ENCODE measurements around the gene C8G. TPM values are rescaled to one million over a fixed set of nuclear protein-coding genes. Genes with fewer than 3 reads are reported as not detected.

C8G gene
- polyA plus RNA-seq, 1 donor from 2014 or later: not detected

GRCh38 chr9:136952321-136952850 lies 7.3 kb downstream of the C8G start:
- Histone ChIP-seq H3K4me2 (ENCODE audit: low read length) (no peak overlapping the region), H3K27me3 (ENCODE audit: insufficient read depth, low read depth, low read length) (no peaks in the 10 kb centered on the region), H3K79me2 (replicated peaks; ENCODE audit: insufficient read depth, low read length) (no peaks in the 10 kb centered on the region), H3K27ac (ENCODE audit: low read length) (no peak overlapping the region), H3F3A (ENCODE audit: insufficient read depth, low read length, poor library complexity, severe bottlenecking) (no peaks in the 10 kb centered on the region), H3K9ac (ENCODE audit: low read length) (no peak overlapping the region), H4K20me1 (ENCODE audit: insufficient read depth) (no peaks in the 10 kb centered on the region), H3K36me3 (ENCODE audit: insufficient read depth, low read length) (no peaks in the 10 kb centered on the region), H2AFZ (ENCODE audit: low read depth, low read length) (no peak overlapping the region), H3K4me3 (ENCODE audit: low read length) (no peak overlapping the region), H3K9me2 (ENCODE audit: insufficient read depth, low read length) (no peaks in the 10 kb centered on the region), H3K9me3 (ENCODE audit: low read length) (no peaks in the 10 kb centered on the region)
- TF ChIP-seq EZH2 (IDR thresholded peaks at IDR 0.05; ENCODE audit: borderline replicate concordance, insufficient read depth, low read length, poor library complexity, severe bottlenecking): no peak
- no peak for TF ChIP-seq MXI1 (conservative IDR thresholded peaks at IDR 0.05; ENCODE audit: poor library complexity, severe bottlenecking)
- TF ChIP-seq CTCF (IDR thresholded peaks at IDR 0.05; ENCODE audit: poor library complexity, severe bottlenecking): no peak
- TF ChIP-seq TAF1 (IDR thresholded peaks at IDR 0.05; ENCODE audit: low read depth): no peak
- no peak for TF ChIP-seq EP300 (conservative IDR thresholded peaks at IDR 0.05; ENCODE audit: poor library complexity, severe bottlenecking)
- no peak for TF ChIP-seq REST (IDR thresholded peaks at IDR 0.05; ENCODE audit: borderline replicate concordance)
- no peak for TF ChIP-seq POLR2AphosphoS5 (IDR thresholded peaks at IDR 0.05)
- no peak for TF ChIP-seq RAD21 (conservative IDR thresholded peaks at IDR 0.05)
- TF ChIP-seq SMC3 (conservative IDR thresholded peaks at IDR 0.05; ENCODE audit: poor library complexity): no peak

- no peak overlapping the region for H2AFZ ChIP-seq (ENCODE audit: low read depth, low read length)
- H3K9me3 ChIP-seq (ENCODE audit: low read length): no peaks in the 10 kb centered on the region
- H3K27me3 ChIP-seq (ENCODE audit: insufficient read depth, low read depth, low read length): no peaks in the 10 kb centered on the region
- H3K36me3 ChIP-seq (ENCODE audit: insufficient read depth, low read length): no peaks in the 10 kb centered on the region
- H3K9me2 ChIP-seq (ENCODE audit: insufficient read depth, low read length): no peaks in the 10 kb centered on the region
- H3K4me2 ChIP-seq (ENCODE audit: low read length): no peak overlapping the region
- H3K79me2 ChIP-seq (replicated peaks; ENCODE audit: insufficient read depth, low read length): no peaks in the 10 kb centered on the region
- no peak overlapping the region for H3K9ac ChIP-seq (ENCODE audit: low read length)
- no peak for TF ChIP-seq CTCF (IDR thresholded peaks at IDR 0.05; ENCODE audit: poor library complexity, severe bottlenecking)
- TF ChIP-seq POLR2AphosphoS5 (IDR thresholded peaks at IDR 0.05): no peak
- no peak for TF ChIP-seq EP300 (conservative IDR thresholded peaks at IDR 0.05; ENCODE audit: poor library complexity, severe bottlenecking)
- no peak for TF ChIP-seq SMC3 (conservative IDR thresholded peaks at IDR 0.05; ENCODE audit: poor library complexity)
- TF ChIP-seq REST (IDR thresholded peaks at IDR 0.05; ENCODE audit: borderline replicate concordance): no peak
- no peak for TF ChIP-seq RAD21 (conservative IDR thresholded peaks at IDR 0.05)
- no peak overlapping the region for H3K27ac ChIP-seq (ENCODE audit: low read length)
- H4K20me1 ChIP-seq (ENCODE audit: insufficient read depth): no peaks in the 10 kb centered on the region
- H3K4me3 ChIP-seq (ENCODE audit: low read length): no peak overlapping the region
- no peaks in the 10 kb centered on the region for H3F3A ChIP-seq (ENCODE audit: insufficient read depth, low read length, poor library complexity, severe bottlenecking)
Observed at GRCh38 chr9:136952876-136953770, 8.1 kb downstream of the C8G start.
